ENCODE results near the gene INPP5A.
"Not testable (repeated sequence)": the region's sequence is repeated elsewhere in the genome, so short reads cannot be mapped to it uniquely, and the experiment has no call there.

The INPP5A gene

GRCh38 chr10:132592790-132593383 is 55.3 kb downstream of the INPP5A start:
- in situ Hi-C loops (cut with MboI; ENCODE audit: low sequenced_read_pairs): no loop called here

- in situ Hi-C loops (cut with MboI; ENCODE audit: low sequenced_read_pairs): no loop called here
Observed at GRCh38 chr10:132593389-132593788, 55.8 kb downstream of the INPP5A start.

GRCh38 chr10:132593900-132594876 is 56.6 kb downstream of the INPP5A start:
- in situ Hi-C loops (cut with MboI; ENCODE audit: low sequenced_read_pairs): no loop called here

- in situ Hi-C loops (cut with MboI; ENCODE audit: low sequenced_read_pairs): no loop called here
Observed at GRCh38 chr10:132595021-132595420, 57.4 kb downstream of the INPP5A start.

- in situ Hi-C loops (cut with MboI; ENCODE audit: low sequenced_read_pairs): no loop called here
Observed at GRCh38 chr10:132595854-132596253, 58.3 kb downstream of the INPP5A start.

GRCh38 chr10:132596742-132597279 is 59.2 kb downstream of the INPP5A start:
- in situ Hi-C loops (cut with MboI; ENCODE audit: low sequenced_read_pairs): no loop called here

GRCh38 chr10:132597654-132598053 is 60.1 kb downstream of the INPP5A start:
- in situ Hi-C loops (cut with MboI; ENCODE audit: low sequenced_read_pairs): no loop called here

- in situ Hi-C loops (cut with MboI; ENCODE audit: low sequenced_read_pairs): not testable (repeated sequence)
Observed at GRCh38 chr10:132599023-132599618, 61.5 kb downstream of the INPP5A start.

- in situ Hi-C loops (cut with MboI; ENCODE audit: low sequenced_read_pairs): no loop called here
Observed at GRCh38 chr10:132599732-132600131, 62.1 kb downstream of the INPP5A start.

GRCh38 chr10:132600416-132600815 is 62.8 kb downstream of the INPP5A start:
- in situ Hi-C loops (cut with MboI; ENCODE audit: low sequenced_read_pairs): no loop called here

- in situ Hi-C loops (cut with MboI; ENCODE audit: low sequenced_read_pairs): no loop called here
Observed at GRCh38 chr10:132601567-132601966, 64.0 kb downstream of the INPP5A start.

GRCh38 chr10:132602614-132603013 is 65.0 kb downstream of the INPP5A start:
- in situ Hi-C loops (cut with MboI; ENCODE audit: low sequenced_read_pairs): no loop called here

- in situ Hi-C loops (cut with MboI; ENCODE audit: low sequenced_read_pairs): no loop called here
Observed at GRCh38 chr10:132603851-132604533, 66.4 kb downstream of the INPP5A start.

- in situ Hi-C loops (cut with MboI; ENCODE audit: low sequenced_read_pairs): no loop called here
Observed at GRCh38 chr10:132604686-132605085, 67.1 kb downstream of the INPP5A start.

- in situ Hi-C loops (cut with MboI; ENCODE audit: low sequenced_read_pairs): no loop called here
Observed at GRCh38 chr10:132605390-132605789, 67.8 kb downstream of the INPP5A start.

GRCh38 chr10:132606031-132606491 is 68.5 kb downstream of the INPP5A start:
- in situ Hi-C loops (cut with MboI; ENCODE audit: low sequenced_read_pairs): no loop called here

- in situ Hi-C loops (cut with MboI; ENCODE audit: low sequenced_read_pairs): no loop called here
Observed at GRCh38 chr10:132606536-132607316, 69.1 kb downstream of the INPP5A start.

GRCh38 chr10:132607491-132607890 is 69.9 kb downstream of the INPP5A start:
- in situ Hi-C loops (cut with MboI; ENCODE audit: low sequenced_read_pairs): no loop called here

- in situ Hi-C loops (cut with MboI; ENCODE audit: low sequenced_read_pairs): no loop called here
Observed at GRCh38 chr10:132607961-132608495, 70.4 kb downstream of the INPP5A start.
